ENCODE measurements around the gene KRTAP5-11.
"Not testable (repeated sequence)": the region's sequence is repeated elsewhere in the genome, so short reads cannot be mapped to it uniquely, and the experiment has no call there.

DNA sequence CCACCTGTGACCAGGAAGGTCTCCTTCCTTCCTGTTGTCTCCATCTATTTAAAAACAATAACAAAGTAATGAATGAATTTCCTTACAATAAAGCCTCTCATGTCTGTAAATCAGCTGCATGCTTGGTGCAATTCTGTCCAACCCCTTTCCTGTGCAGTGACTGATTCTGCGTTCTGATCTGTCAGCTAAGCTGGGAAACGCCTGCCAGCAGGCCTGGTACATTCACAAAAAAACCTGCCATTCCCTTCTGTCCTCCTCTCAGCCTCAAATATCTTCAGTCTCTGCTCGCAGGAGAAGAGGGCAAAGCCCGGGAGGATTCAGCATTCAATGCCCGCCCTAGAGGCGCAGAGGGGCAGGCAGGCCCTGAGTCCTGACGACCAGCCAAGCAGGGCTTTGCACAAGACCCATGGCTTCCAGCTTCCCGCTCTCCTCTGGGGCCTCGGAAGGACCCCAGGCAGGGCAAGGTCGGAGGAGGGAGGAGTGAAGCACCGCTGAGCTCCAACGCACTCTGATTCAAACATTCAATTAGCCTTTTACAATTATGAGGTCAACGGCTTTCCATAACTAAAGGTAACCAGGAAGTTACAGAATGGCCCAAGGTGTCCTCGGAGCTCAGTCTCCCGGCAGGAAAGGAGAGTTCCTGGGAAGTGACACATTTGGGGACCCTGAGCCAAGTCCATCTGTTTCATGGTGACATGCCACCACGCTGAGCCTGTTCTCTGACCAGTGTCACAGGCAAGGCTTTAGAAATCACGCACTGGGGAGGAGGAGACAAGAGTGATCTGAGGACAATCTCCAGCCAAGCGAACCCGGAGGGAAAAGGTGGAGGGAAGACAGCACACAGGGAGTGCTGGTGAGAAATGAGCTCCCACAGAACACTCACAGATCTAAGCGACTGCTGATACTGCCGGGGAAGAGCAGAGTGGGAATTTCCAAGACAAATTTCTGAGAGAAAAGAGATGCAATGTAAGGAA lies 15.8 kb downstream of the KRTAP5-11 start:
- not testable (repeated sequence) for TF ChIP-seq POLR2AphosphoS5 (IDR thresholded peaks at IDR 0.05; ENCODE audit: low read depth); EZH2 (IDR thresholded peaks at IDR 0.05; ENCODE audit: low read depth, unreplicated experiment); CREB1 (CRISPR knock-in tag; IDR thresholded peaks at IDR 0.05; ENCODE audit: low read depth); EZH2phosphoT487 (IDR thresholded peaks at IDR 0.05; ENCODE audit: unreplicated experiment); NANOG (IDR thresholded peaks at IDR 0.05; ENCODE audit: borderline replicate concordance)
- TF ChIP-seq, protein P1, sequence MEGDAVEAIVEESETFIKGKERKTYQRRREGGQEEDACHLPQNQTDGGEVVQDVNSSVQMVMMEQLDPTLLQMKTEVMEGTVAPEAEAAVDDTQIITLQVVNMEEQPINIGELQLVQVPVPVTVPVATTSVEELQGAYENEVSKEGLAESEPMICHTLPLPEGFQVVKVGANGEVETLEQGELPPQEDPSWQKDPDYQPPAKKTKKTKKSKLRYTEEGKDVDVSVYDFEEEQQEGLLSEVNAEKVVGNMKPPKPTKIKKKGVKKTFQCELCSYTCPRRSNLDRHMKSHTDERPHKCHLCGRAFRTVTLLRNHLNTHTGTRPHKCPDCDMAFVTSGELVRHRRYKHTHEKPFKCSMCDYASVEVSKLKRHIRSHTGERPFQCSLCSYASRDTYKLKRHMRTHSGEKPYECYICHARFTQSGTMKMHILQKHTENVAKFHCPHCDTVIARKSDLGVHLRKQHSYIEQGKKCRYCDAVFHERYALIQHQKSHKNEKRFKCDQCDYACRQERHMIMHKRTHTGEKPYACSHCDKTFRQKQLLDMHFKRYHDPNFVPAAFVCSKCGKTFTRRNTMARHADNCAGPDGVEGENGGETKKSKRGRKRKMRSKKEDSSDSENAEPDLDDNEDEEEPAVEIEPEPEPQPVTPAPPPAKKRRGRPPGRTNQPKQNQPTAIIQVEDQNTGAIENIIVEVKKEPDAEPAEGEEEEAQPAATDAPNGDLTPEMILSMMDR (conservative IDR thresholded peaks at IDR 0.05; ENCODE audit: low read depth in 2 of 2) = not testable (repeated sequence)
- TF ChIP-seq, protein P2, sequence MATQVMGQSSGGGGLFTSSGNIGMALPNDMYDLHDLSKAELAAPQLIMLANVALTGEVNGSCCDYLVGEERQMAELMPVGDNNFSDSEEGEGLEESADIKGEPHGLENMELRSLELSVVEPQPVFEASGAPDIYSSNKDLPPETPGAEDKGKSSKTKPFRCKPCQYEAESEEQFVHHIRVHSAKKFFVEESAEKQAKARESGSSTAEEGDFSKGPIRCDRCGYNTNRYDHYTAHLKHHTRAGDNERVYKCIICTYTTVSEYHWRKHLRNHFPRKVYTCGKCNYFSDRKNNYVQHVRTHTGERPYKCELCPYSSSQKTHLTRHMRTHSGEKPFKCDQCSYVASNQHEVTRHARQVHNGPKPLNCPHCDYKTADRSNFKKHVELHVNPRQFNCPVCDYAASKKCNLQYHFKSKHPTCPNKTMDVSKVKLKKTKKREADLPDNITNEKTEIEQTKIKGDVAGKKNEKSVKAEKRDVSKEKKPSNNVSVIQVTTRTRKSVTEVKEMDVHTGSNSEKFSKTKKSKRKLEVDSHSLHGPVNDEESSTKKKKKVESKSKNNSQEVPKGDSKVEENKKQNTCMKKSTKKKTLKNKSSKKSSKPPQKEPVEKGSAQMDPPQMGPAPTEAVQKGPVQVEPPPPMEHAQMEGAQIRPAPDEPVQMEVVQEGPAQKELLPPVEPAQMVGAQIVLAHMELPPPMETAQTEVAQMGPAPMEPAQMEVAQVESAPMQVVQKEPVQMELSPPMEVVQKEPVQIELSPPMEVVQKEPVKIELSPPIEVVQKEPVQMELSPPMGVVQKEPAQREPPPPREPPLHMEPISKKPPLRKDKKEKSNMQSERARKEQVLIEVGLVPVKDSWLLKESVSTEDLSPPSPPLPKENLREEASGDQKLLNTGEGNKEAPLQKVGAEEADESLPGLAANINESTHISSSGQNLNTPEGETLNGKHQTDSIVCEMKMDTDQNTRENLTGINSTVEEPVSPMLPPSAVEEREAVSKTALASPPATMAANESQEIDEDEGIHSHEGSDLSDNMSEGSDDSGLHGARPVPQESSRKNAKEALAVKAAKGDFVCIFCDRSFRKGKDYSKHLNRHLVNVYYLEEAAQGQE (IDR thresholded peaks at IDR 0.05; ENCODE audit: unreplicated experiment) = not testable (repeated sequence)
